Keratinocyte (primary cell): ENCODE data around the gene HPCAL1. TPM values are rescaled to one million over a fixed set of nuclear protein-coding genes. Genes with fewer than 3 reads are reported as not detected.

Source experiments
- DNase-seq: peaks from one replicate; pipeline ENCODE4 v3.0.0-alpha.2; 2011; ENCODE audit warnings: low read depth, missing footprints, low spot score
- FAIRE-seq: peaks from 2 replicates; lab custom pipeline; 2011; peaks lifted over from hg19 to GRCh38; lab: Jason Lieb, UNC
- H2AFZ ChIP-seq: 2 replicates; pipeline ENCODE4 v1.6.0; 2012; ENCODE audit warnings: low read length, control low read depth, inconsistent platforms; ENCODE audit not compliant: control insufficient read depth
- H3K27ac ChIP-seq: 2 replicates; pipeline ENCODE4 v1.5.1; 2011; ENCODE audit warnings: low read length; ENCODE audit not compliant: control insufficient read depth, insufficient read depth
- H3K27me3 ChIP-seq: 3 replicates; pipeline ENCODE4 v1.6.0; 2011; ENCODE audit warnings: low read length; ENCODE audit not compliant: control insufficient read depth, insufficient read depth; ENCODE audit errors: extremely low read depth
- H3K36me3 ChIP-seq, 2 experiments: 2 replicates in 1 of 2; 3 replicates in 1 of 2; pipeline ENCODE4 v1.5.1; 2011; ENCODE audit warnings: low read length in 2 of 2, mild to moderate bottlenecking in 1 of 2; ENCODE audit not compliant: control insufficient read depth in 2 of 2, insufficient read depth in 2 of 2; ENCODE audit errors: extremely low read depth in 1 of 2
- H3K4me1 ChIP-seq: 3 replicates; pipeline ENCODE4 v1.5.1; 2011; ENCODE audit warnings: low read length; ENCODE audit not compliant: control insufficient read depth, insufficient read depth; ENCODE audit errors: extremely low read depth
- H3K4me2 ChIP-seq: 3 replicates; pipeline ENCODE4 v1.6.0; 2011; ENCODE audit warnings: low read depth, low read length; ENCODE audit not compliant: control insufficient read depth, insufficient read depth; ENCODE audit errors: extremely low read depth
- H3K4me3 ChIP-seq, 3 experiments: fragments of 200-600 bp in 1 of 3; sonication (generic) in 1 of 3; 2 replicates in 2 of 3; 3 replicates in 1 of 3; pipeline ENCODE4 v1.5.1; 2011 to 2016; ENCODE audit warnings: low read length in 3 of 3, mild to moderate bottlenecking in 3 of 3, control low read depth in 2 of 3, inconsistent platforms in 1 of 3, low read depth in 1 of 3, mixed read lengths in 1 of 3, mixed run types in 1 of 3, moderate library complexity in 1 of 3; ENCODE audit not compliant: control insufficient read depth in 2 of 3, insufficient read depth in 2 of 3; ENCODE audit errors: extremely low read depth in 1 of 3
- H3K79me2 ChIP-seq: 2 replicates; pipeline ENCODE4 v1.6.0; 2012; ENCODE audit warnings: low read length; ENCODE audit not compliant: control insufficient read depth, insufficient read depth
- H3K9ac ChIP-seq: 3 replicates; pipeline ENCODE4 v1.6.0; 2011; ENCODE audit warnings: low read length; ENCODE audit not compliant: control insufficient read depth, insufficient read depth; ENCODE audit errors: extremely low read depth
- H3K9me1 ChIP-seq: 3 replicates; pipeline ENCODE4 v1.6.0; 2011; ENCODE audit warnings: low read length; ENCODE audit not compliant: control insufficient read depth, insufficient read depth; ENCODE audit errors: extremely low read depth
- H3K9me3 ChIP-seq: 2 replicates; pipeline ENCODE4 v1.5.1; 2012; ENCODE audit warnings: low read depth, low read length; ENCODE audit not compliant: control insufficient read depth
- H4K20me1 ChIP-seq: 3 replicates; pipeline ENCODE4 v1.6.0; 2011; ENCODE audit warnings: low read length; ENCODE audit not compliant: control insufficient read depth, insufficient read depth; ENCODE audit errors: extremely low read depth
- CTCF ChIP-seq, 3 experiments: IDR thresholded peaks in 1 of 3; conservative IDR thresholded peaks in 1 of 3; optimal IDR thresholded peaks in 1 of 3; 2 replicates in 2 of 3; 3 replicates in 1 of 3; pipeline versions ENCODE3 to v1.5.1; 2011; ENCODE audit warnings: low read length in 3 of 3, mild to moderate bottlenecking in 3 of 3, moderate library complexity in 2 of 3, control low read depth in 1 of 3, inconsistent platforms in 1 of 3; ENCODE audit not compliant: insufficient read depth in 2 of 3; ENCODE audit errors: extremely low read depth in 1 of 3
- EZH2 ChIP-seq: IDR thresholded peaks from one replicate; pipeline ENCODE4 v1.6.1; 2012; ENCODE audit warnings: inconsistent platforms, mild to moderate bottlenecking, low read length, moderate library complexity
- dilution Hi-C: fragments of 300-500 bp; cut with MboI; formaldehyde crosslinking; loops from one replicate; pipeline ENCODE4 v1.7.0; 2020; ENCODE audit warnings: low sequenced_read_pairs; ENCODE audit not compliant: extremely low pct_ligation_motif_present
- polyA plus RNA-seq, 5 experiments: library from polyadenylated mRNA; depleted of rRNA in 3 of 5; stranded (reverse) in 3 of 5; stranded (forward) in 1 of 5; unstranded in 1 of 5; fragments of >200 nt; gene quantifications; 1 replicate in 1 of 5; 2 replicates in 3 of 5; 3 replicates in 1 of 5; pipeline versions ENCODE4 v1.2.1 to v1.2.3, GENCODE V29; 2011 to 2012; ENCODE audit warnings: missing spikeins in 2 of 5, low read depth in 1 of 5, low replicate concordance in 1 of 5

The HPCAL1 gene
- polyA plus RNA-seq, 1 donor (not counting 4 experiments of a cell fraction or from before 2014, with no cell fraction given), result 18.0 TPM

GRCh38 chr2:10312437-10312957, 9.8 kb downstream of the HPCAL1 start:
- Histone ChIP-seq H2AFZ (no peak overlapping the region), H3K9ac (no peak overlapping the region), H3K4me3 (no peak overlapping the region), H3K27me3 (no peaks in the 10 kb centered on the region), H4K20me1 (peaks cover 19% of the 10 kb centered on the region), H3K9me3 (no peaks in the 10 kb centered on the region), H3K4me1 (no peaks in the 10 kb centered on the region), H3K27ac (no peak overlapping the region), H3K4me2 (no peak overlapping the region), H3K9me1 (peaks cover 2% of the 10 kb centered on the region), H3K36me3 (peaks cover 2 to 11% of the 10 kb centered on the region in 2 experiments), H3K79me2 (peaks cover 71% of the 10 kb centered on the region)
- dilution Hi-C loops, result no loop called here
- TF ChIP-seq CTCF (optimal IDR thresholded peaks at IDR 0.05 in 1 of 3, IDR thresholded peaks at IDR 0.05 in 1 of 3, conservative IDR thresholded peaks at IDR 0.05 in 1 of 3; ENCODE audit: extremely low read depth in 1 of 3, insufficient read depth in 2 of 3, low read length in 3 of 3) (no peak), EZH2 (no peak)
- DNase-seq (no peak), FAIRE-seq (no peak)

- no peak overlapping the region for H3K27ac ChIP-seq
Observed at GRCh38 chr2:10316336-10316735, 13.6 kb downstream of the HPCAL1 start.

More at GRCh38 chr2:10316336-10316735, 13.6 kb downstream of the HPCAL1 start:
- Histone ChIP-seq H2AFZ (no peak overlapping the region), H3K4me1 (no peaks in the 10 kb centered on the region), H3K9ac (no peak overlapping the region), H3K36me3 (peaks cover 3 to 11% of the 10 kb centered on the region in 2 experiments), H3K27me3 (no peaks in the 10 kb centered on the region), H4K20me1 (peaks cover 15% of the 10 kb centered on the region), H3K79me2 (peaks cover 54% of the 10 kb centered on the region), H3K4me2 (no peak overlapping the region), H3K9me1 (no peaks in the 10 kb centered on the region), H3K9me3 (peaks cover 2% of the 10 kb centered on the region), H3K4me3 (no peak overlapping the region)
- FAIRE-seq (no peak), DNase-seq (no peak)
- dilution Hi-C loops, result no loop called here
- TF ChIP-seq CTCF (optimal IDR thresholded peaks at IDR 0.05 in 1 of 3, IDR thresholded peaks at IDR 0.05 in 1 of 3, conservative IDR thresholded peaks at IDR 0.05 in 1 of 3; ENCODE audit: extremely low read depth in 1 of 3, insufficient read depth in 2 of 3, low read length in 3 of 3), result no peak
- no peak for TF ChIP-seq EZH2
